ENCODE data around the gene SRGAP2C.
A peak's percentile ranks its signal among the peaks of the same experiment; 100 is the strongest.
"Not testable (repeated sequence)": the region's sequence is repeated elsewhere in the genome, so short reads cannot be mapped to it uniquely, and the experiment has no call there.

The SRGAP2C gene

DNA sequence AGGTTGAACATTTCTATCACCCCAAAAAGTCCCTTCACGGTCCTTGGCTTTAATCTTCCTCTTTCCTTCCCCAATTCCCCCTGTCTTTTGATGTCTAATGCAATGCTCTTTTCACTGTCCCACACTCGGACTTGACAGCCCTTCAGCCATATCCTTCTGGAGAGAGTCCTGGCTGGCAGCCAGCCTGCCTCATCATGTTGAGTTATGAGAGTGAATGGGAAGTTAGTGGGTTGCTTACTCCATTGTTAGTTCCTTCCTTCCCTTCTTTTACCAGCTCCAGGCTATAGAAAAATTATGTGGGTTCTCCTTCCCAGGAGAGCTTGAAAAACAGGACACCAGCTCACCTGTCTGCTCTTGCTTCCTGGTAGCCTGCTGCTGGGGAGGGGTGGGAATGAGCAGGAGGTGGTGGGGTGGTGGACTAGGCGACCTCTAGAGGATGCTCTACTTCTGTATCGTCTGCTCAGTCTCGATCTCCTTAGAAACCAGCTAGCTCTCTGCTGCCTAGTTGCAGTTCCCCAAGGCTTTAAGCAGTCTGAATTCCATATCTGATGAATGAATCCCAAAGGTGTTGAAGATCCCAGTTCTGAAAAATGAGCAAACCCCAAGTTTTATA is 29.9 kb downstream of the SRGAP2C start:
- H3K27me3 ChIP-seq (ENCODE audit: insufficient read depth, low read length); H2AFZ ChIP-seq (ENCODE audit: insufficient read depth, low read length, poor library complexity); H2BK120ac ChIP-seq (ENCODE audit: insufficient read depth, low read length, poor library complexity); H3K79me1 ChIP-seq (ENCODE audit: low read length); H3K4me2 ChIP-seq (ENCODE audit: low read length); H2BK5ac ChIP-seq (ENCODE audit: low read depth, low read length, poor library complexity); H4K91ac ChIP-seq (ENCODE audit: low read depth, low read length); H3K18ac ChIP-seq (ENCODE audit: low read length); H3K4ac ChIP-seq (ENCODE audit: low read depth, low read length); H3K14ac ChIP-seq (ENCODE audit: low read length); H3K4me1 ChIP-seq (ENCODE audit: control insufficient read depth in 1 of 2, insufficient read depth in 2 of 2, low read length in 2 of 2); H3K79me2 ChIP-seq (ENCODE audit: control insufficient read depth, insufficient read depth, low read length, poor library complexity); H3K36me3 ChIP-seq (ENCODE audit: control insufficient read depth in 1 of 2, insufficient read depth in 2 of 2, low read length in 2 of 2); H2AK5ac ChIP-seq (ENCODE audit: low read length); H3K23ac ChIP-seq (ENCODE audit: low read length); H3K27ac ChIP-seq (ENCODE audit: low read depth, low read length); H3K9ac ChIP-seq (ENCODE audit: low read length); H3K9me3 ChIP-seq (ENCODE audit: insufficient read depth, low read depth, low read length); H4K8ac ChIP-seq (ENCODE audit: low read depth, low read length); DNase-seq; H4K12ac ChIP-seq (ENCODE audit: low read depth, low read length); H2BK12ac ChIP-seq (ENCODE audit: low read length); H3K4me3 ChIP-seq (ENCODE audit: low read depth, low read length): not testable (repeated sequence)
- WGBS (ENCODE audit: extremely low coverage, insufficient coverage, insufficient read length): no CpG with 5 or more reads among the region's 5 CpGs

- not testable (repeated sequence) for H3K4me3 ChIP-seq (ENCODE audit: low read depth, low read length); H3K4me1 ChIP-seq (ENCODE audit: control insufficient read depth in 1 of 2, insufficient read depth in 2 of 2, low read length in 2 of 2); H3K4ac ChIP-seq (ENCODE audit: low read depth, low read length); H2AK5ac ChIP-seq (ENCODE audit: low read length); H3K79me2 ChIP-seq (ENCODE audit: control insufficient read depth, insufficient read depth, low read length, poor library complexity); H2BK5ac ChIP-seq (ENCODE audit: low read depth, low read length, poor library complexity); H3K27ac ChIP-seq (ENCODE audit: low read depth, low read length); H2AFZ ChIP-seq (ENCODE audit: insufficient read depth, low read length, poor library complexity); H4K12ac ChIP-seq (ENCODE audit: low read depth, low read length); H2BK120ac ChIP-seq (ENCODE audit: insufficient read depth, low read length, poor library complexity); H4K91ac ChIP-seq (ENCODE audit: low read depth, low read length); H3K36me3 ChIP-seq (ENCODE audit: control insufficient read depth in 1 of 2, insufficient read depth in 2 of 2, low read length in 2 of 2); H3K79me1 ChIP-seq (ENCODE audit: low read length); DNase-seq; H3K9me3 ChIP-seq (ENCODE audit: insufficient read depth, low read depth, low read length); H3K18ac ChIP-seq (ENCODE audit: low read length); H3K4me2 ChIP-seq (ENCODE audit: low read length); H2BK12ac ChIP-seq (ENCODE audit: low read length); H3K23ac ChIP-seq (ENCODE audit: low read length); H4K8ac ChIP-seq (ENCODE audit: low read depth, low read length); H3K9ac ChIP-seq (ENCODE audit: low read length); H3K14ac ChIP-seq (ENCODE audit: low read length); H3K27me3 ChIP-seq (ENCODE audit: insufficient read depth, low read length)
- WGBS (ENCODE audit: extremely low coverage, insufficient coverage, insufficient read length): no CpG with 5 or more reads among the region's 1 CpG
Observed at GRCh38 chr1:121215699-121216417, 31.1 kb downstream of the SRGAP2C start.

DNA sequence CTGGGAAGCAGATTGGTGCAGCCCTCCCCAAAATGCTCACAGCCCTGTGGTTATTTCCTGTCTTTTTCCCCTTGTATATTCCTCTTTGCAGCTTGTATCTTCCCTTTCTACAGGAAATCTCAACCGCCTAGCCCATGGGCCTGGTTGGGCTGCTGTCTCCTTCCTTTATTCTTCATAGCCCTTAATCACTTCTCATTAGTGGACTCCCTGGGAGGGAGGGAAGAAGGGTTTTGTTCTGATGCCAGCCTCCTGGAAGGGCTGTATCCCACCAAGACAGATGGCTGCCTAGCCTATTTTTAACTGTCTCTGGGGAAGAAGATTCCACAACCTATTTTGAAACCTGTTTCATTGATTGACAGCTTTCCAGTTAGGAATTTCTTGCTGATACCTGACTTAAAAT is 31.9 kb downstream of the SRGAP2C start:
- not testable (repeated sequence) for H3K79me2 ChIP-seq (ENCODE audit: control insufficient read depth, insufficient read depth, low read length, poor library complexity); H4K91ac ChIP-seq (ENCODE audit: low read depth, low read length); H3K4ac ChIP-seq (ENCODE audit: low read depth, low read length)

GRCh38 chr1:121221770-121222169 is 37.0 kb downstream of the SRGAP2C start:
- not testable (repeated sequence) for H3K23ac ChIP-seq (ENCODE audit: low read length); H3K9me3 ChIP-seq (ENCODE audit: insufficient read depth, low read depth, low read length); H3K4me2 ChIP-seq (ENCODE audit: low read length); H3K27ac ChIP-seq (ENCODE audit: low read depth, low read length); H4K8ac ChIP-seq (ENCODE audit: low read depth, low read length); H3K4me1 ChIP-seq (ENCODE audit: control insufficient read depth in 1 of 2, insufficient read depth in 2 of 2, low read length in 2 of 2); H3K79me1 ChIP-seq (ENCODE audit: low read length); H3K4me3 ChIP-seq (ENCODE audit: low read depth, low read length); H2BK5ac ChIP-seq (ENCODE audit: low read depth, low read length, poor library complexity); H3K14ac ChIP-seq (ENCODE audit: low read length); H3K79me2 ChIP-seq (ENCODE audit: control insufficient read depth, insufficient read depth, low read length, poor library complexity); H3K36me3 ChIP-seq (ENCODE audit: control insufficient read depth in 1 of 2, insufficient read depth in 2 of 2, low read length in 2 of 2); H3K9ac ChIP-seq (ENCODE audit: low read length); H2BK120ac ChIP-seq (ENCODE audit: insufficient read depth, low read length, poor library complexity); H2AK5ac ChIP-seq (ENCODE audit: low read length); H4K91ac ChIP-seq (ENCODE audit: low read depth, low read length); H2BK12ac ChIP-seq (ENCODE audit: low read length); H3K18ac ChIP-seq (ENCODE audit: low read length); H2AFZ ChIP-seq (ENCODE audit: insufficient read depth, low read length, poor library complexity); H3K27me3 ChIP-seq (ENCODE audit: insufficient read depth, low read length); H4K12ac ChIP-seq (ENCODE audit: low read depth, low read length); H3K4ac ChIP-seq (ENCODE audit: low read depth, low read length)
- WGBS (ENCODE audit: extremely low coverage, insufficient coverage, insufficient read length): no CpG with 5 or more reads among the region's 1 CpG
- DNase-seq: peak; percentile 24 to 58

More for the DNA sequence above, 31.9 kb downstream of the SRGAP2C start:
- H3K9ac ChIP-seq (ENCODE audit: low read length); H3K23ac ChIP-seq (ENCODE audit: low read length); H2AFZ ChIP-seq (ENCODE audit: insufficient read depth, low read length, poor library complexity); DNase-seq; H3K4me2 ChIP-seq (ENCODE audit: low read length); H3K4me1 ChIP-seq (ENCODE audit: control insufficient read depth in 1 of 2, insufficient read depth in 2 of 2, low read length in 2 of 2); H2BK12ac ChIP-seq (ENCODE audit: low read length); H3K79me1 ChIP-seq (ENCODE audit: low read length); H3K27ac ChIP-seq (ENCODE audit: low read depth, low read length); H3K27me3 ChIP-seq (ENCODE audit: insufficient read depth, low read length); H2BK120ac ChIP-seq (ENCODE audit: insufficient read depth, low read length, poor library complexity); H3K18ac ChIP-seq (ENCODE audit: low read length); H3K36me3 ChIP-seq (ENCODE audit: control insufficient read depth in 1 of 2, insufficient read depth in 2 of 2, low read length in 2 of 2); H3K14ac ChIP-seq (ENCODE audit: low read length); H2AK5ac ChIP-seq (ENCODE audit: low read length); H3K9me3 ChIP-seq (ENCODE audit: insufficient read depth, low read depth, low read length); H4K8ac ChIP-seq (ENCODE audit: low read depth, low read length); H2BK5ac ChIP-seq (ENCODE audit: low read depth, low read length, poor library complexity); H4K12ac ChIP-seq (ENCODE audit: low read depth, low read length); H3K4me3 ChIP-seq (ENCODE audit: low read depth, low read length): not testable (repeated sequence)
- WGBS (ENCODE audit: extremely low coverage, insufficient coverage, insufficient read length): no CpG with 5 or more reads among the region's 1 CpG

All from trophoblast cell (in vitro differentiated cells and primary cell).